Measurements from ENCODE around the gene MAGT1. TPM values are rescaled to one million over a fixed set of nuclear protein-coding genes. Genes with fewer than 3 reads are reported as not detected.

Gene MAGT1
- total RNA-seq, 6 experiments from 2014 or later, result 70.3 to 77.5 (median 74.2) TPM

- DNase-seq, result peak; percentile 69
- H3K36me3 Mint-ChIP-seq (ENCODE audit: low read depth), result 0 out of 2 replicates have a peak, but pooled peaks cover 4% of the 10 kb centered on the region
- peaks cover 26% of the 10 kb centered on the region for H3K4me1 Mint-ChIP-seq (ENCODE audit: low read depth)
- H3K27ac Mint-ChIP-seq, result peak overlapping the region; percentile 42; the same call in 1 of the 2 replicates
- no peak for TF ChIP-seq CTCF (IDR thresholded peaks at IDR 0.05)
- H3K27me3 Mint-ChIP-seq (ENCODE audit: insufficient read depth), result peaks cover 2% of the 10 kb centered on the region; the same call in 1 of the 2 replicates
- peak overlapping the region; percentile 75 for H3K4me3 Mint-ChIP-seq
- no peaks in the 10 kb centered on the region for H3K9me3 Mint-ChIP-seq
These were observed 107.2 kb downstream of the MAGT1 start for GRCh38 chrX:77788050-77788449.

GRCh38 chrX:77786365-77786680 lies 108.9 kb downstream of the MAGT1 start:
- H3K9me3 Mint-ChIP-seq, result no peaks in the 10 kb centered on the region

GRCh38 chrX:77785486-77786364 lies 109.5 kb downstream of the MAGT1 start, which contains the start of gene ATRX:
ATRX (minus strand) TSS chrX:77786216; CDS start chrX:77786001, 215 bp downstream.
- Mint-ChIP-seq H3K4me3 (peak within 1 kb of the TSS; percentile 100), H3K27me3 (ENCODE audit: insufficient read depth) (peaks cover 2% of the 10 kb centered on the region; the same call in 1 of the 2 replicates), H3K27ac (peak within 1 kb of the TSS; percentile 100), H3K4me1 (ENCODE audit: low read depth) (peaks cover 26% of the 10 kb centered on the region), H3K9me3 (no peaks in the 10 kb centered on the region), H3K36me3 (ENCODE audit: low read depth) (0 out of 2 replicates have a peak, but pooled peaks cover 4% of the 10 kb centered on the region)
- no peak for TF ChIP-seq CTCF (IDR thresholded peaks at IDR 0.05)
- DNase-seq, result peak; percentile 68

More at GRCh38 chrX:77786365-77786680, 108.9 kb downstream of the MAGT1 start:
- peaks cover 2% of the 10 kb centered on the region; the same call in 1 of the 2 replicates for H3K27me3 Mint-ChIP-seq (ENCODE audit: insufficient read depth)
- no peak for DNase-seq
- TF ChIP-seq CTCF (IDR thresholded peaks at IDR 0.05), result no peak
- peaks cover 26% of the 10 kb centered on the region for H3K4me1 Mint-ChIP-seq (ENCODE audit: low read depth)
- peak overlapping the region; percentile 100 for H3K27ac Mint-ChIP-seq
- peak overlapping the region; percentile 100 for H3K4me3 Mint-ChIP-seq
- 0 out of 2 replicates have a peak, but pooled peaks cover 4% of the 10 kb centered on the region for H3K36me3 Mint-ChIP-seq (ENCODE audit: low read depth)

- Mint-ChIP-seq H3K36me3 (ENCODE audit: low read depth) (no peaks in the 10 kb centered on the region), H3K9me3 (no peaks in the 10 kb centered on the region), H3K27me3 (ENCODE audit: insufficient read depth) (no peaks in the 10 kb centered on the region), H3K27ac (peak overlapping the region; percentile 29; the same call in 1 of the 2 replicates), H3K4me3 (no peak overlapping the region), H3K4me1 (ENCODE audit: low read depth) (peaks cover 28% of the 10 kb centered on the region)
- no peak for TF ChIP-seq CTCF (IDR thresholded peaks at IDR 0.05)
- no peak for DNase-seq
These were observed 115.5 kb downstream of the MAGT1 start for GRCh38 chrX:77779695-77780094.

- H3K36me3 Mint-ChIP-seq (ENCODE audit: low read depth), result no peaks in the 10 kb centered on the region
- H3K4me1 Mint-ChIP-seq (ENCODE audit: low read depth), result peaks cover 15% of the 10 kb centered on the region
- no peak overlapping the region for H3K27ac Mint-ChIP-seq
- H3K27me3 Mint-ChIP-seq (ENCODE audit: insufficient read depth), result no peaks in the 10 kb centered on the region
- no peak for TF ChIP-seq CTCF (IDR thresholded peaks at IDR 0.05)
- H3K9me3 Mint-ChIP-seq, result no peaks in the 10 kb centered on the region
- no peak for DNase-seq
- H3K4me3 Mint-ChIP-seq, result no peak overlapping the region
These were observed 118.6 kb downstream of the MAGT1 start for GRCh38 chrX:77776659-77777058.

Other genes starting within 250 kb of the MAGT1 start
- gene ATRX, start 109.2 kb downstream of the MAGT1 start, total RNA-seq (2021; fragmentation: NEBNext Ultra II Directional; extraction: Animal tissue kit (Norgen Biotek cat#: 25700)), result 10 to 100 TPM; 49.4 to 65.1 (median 54.5) TPM
- gene COX7B, start 4.0 kb upstream of the MAGT1 start, total RNA-seq (2021; fragmentation: NEBNext Ultra II Directional; extraction: Animal tissue kit (Norgen Biotek cat#: 25700)), result 100 to 1,000 TPM; 196 to 250 (median 231) TPM
- gene ATP7A, start 15.3 kb upstream of the MAGT1 start, total RNA-seq (2021; fragmentation: NEBNext Ultra II Directional; extraction: Animal tissue kit (Norgen Biotek cat#: 25700)), result 10 to 100 TPM in 1 of 6 experiments, 1 to 10 TPM in 5; 7.8 to 10.1 (median 8.9) TPM
- under 1 TPM in 2 of 6 experiments, not detected in 4; 0.23 to 0.65 TPM for gene PGAM4, start 74.2 kb upstream of the MAGT1 start, total RNA-seq (2021; fragmentation: NEBNext Ultra II Directional; extraction: Animal tissue kit (Norgen Biotek cat#: 25700))
- gene PGK1, start 208.8 kb upstream of the MAGT1 start, total RNA-seq (2021; fragmentation: NEBNext Ultra II Directional; extraction: Animal tissue kit (Norgen Biotek cat#: 25700)), result 100 to 1,000 TPM; 331 to 409 (median 375) TPM
- gene TAF9B, start 244.2 kb upstream of the MAGT1 start, total RNA-seq (2021; fragmentation: NEBNext Ultra II Directional; extraction: Animal tissue kit (Norgen Biotek cat#: 25700)), result 10 to 100 TPM; 17.2 to 30.9 (median 28.5) TPM